Keratinocyte (primary cell): ENCODE results near the gene IGHMBP2. TPM values are rescaled to one million over a fixed set of nuclear protein-coding genes. Genes with fewer than 3 reads are reported as not detected.

Experiments used
- DNase-seq: peaks from one replicate; pipeline ENCODE4 v3.0.0-alpha.2; 2011; ENCODE audit warnings: low read depth, missing footprints, low spot score
- FAIRE-seq: peaks from 2 replicates; lab custom pipeline; 2011; peaks lifted over from hg19 to GRCh38; lab: Jason Lieb, UNC
- H2AFZ ChIP-seq: 2 replicates; pipeline ENCODE4 v1.6.0; 2012; ENCODE audit warnings: low read length, control low read depth, inconsistent platforms; ENCODE audit not compliant: control insufficient read depth
- H3K27ac ChIP-seq: 2 replicates; pipeline ENCODE4 v1.5.1; 2011; ENCODE audit warnings: low read length; ENCODE audit not compliant: control insufficient read depth, insufficient read depth
- H3K27me3 ChIP-seq: 3 replicates; pipeline ENCODE4 v1.6.0; 2011; ENCODE audit warnings: low read length; ENCODE audit not compliant: control insufficient read depth, insufficient read depth; ENCODE audit errors: extremely low read depth
- H3K36me3 ChIP-seq, 2 experiments: 2 replicates in 1 of 2; 3 replicates in 1 of 2; pipeline ENCODE4 v1.5.1; 2011; ENCODE audit warnings: low read length in 2 of 2, mild to moderate bottlenecking in 1 of 2; ENCODE audit not compliant: control insufficient read depth in 2 of 2, insufficient read depth in 2 of 2; ENCODE audit errors: extremely low read depth in 1 of 2
- H3K4me1 ChIP-seq: 3 replicates; pipeline ENCODE4 v1.5.1; 2011; ENCODE audit warnings: low read length; ENCODE audit not compliant: control insufficient read depth, insufficient read depth; ENCODE audit errors: extremely low read depth
- H3K4me2 ChIP-seq: 3 replicates; pipeline ENCODE4 v1.6.0; 2011; ENCODE audit warnings: low read depth, low read length; ENCODE audit not compliant: control insufficient read depth, insufficient read depth; ENCODE audit errors: extremely low read depth
- H3K4me3 ChIP-seq, 3 experiments: fragments of 200-600 bp in 1 of 3; sonication (generic) in 1 of 3; 2 replicates in 2 of 3; 3 replicates in 1 of 3; pipeline ENCODE4 v1.5.1; 2011 to 2016; ENCODE audit warnings: low read length in 3 of 3, mild to moderate bottlenecking in 3 of 3, control low read depth in 2 of 3, inconsistent platforms in 1 of 3, low read depth in 1 of 3, mixed read lengths in 1 of 3, mixed run types in 1 of 3, moderate library complexity in 1 of 3; ENCODE audit not compliant: control insufficient read depth in 2 of 3, insufficient read depth in 2 of 3; ENCODE audit errors: extremely low read depth in 1 of 3
- H3K79me2 ChIP-seq: 2 replicates; pipeline ENCODE4 v1.6.0; 2012; ENCODE audit warnings: low read length; ENCODE audit not compliant: control insufficient read depth, insufficient read depth
- H3K9ac ChIP-seq: 3 replicates; pipeline ENCODE4 v1.6.0; 2011; ENCODE audit warnings: low read length; ENCODE audit not compliant: control insufficient read depth, insufficient read depth; ENCODE audit errors: extremely low read depth
- H3K9me1 ChIP-seq: 3 replicates; pipeline ENCODE4 v1.6.0; 2011; ENCODE audit warnings: low read length; ENCODE audit not compliant: control insufficient read depth, insufficient read depth; ENCODE audit errors: extremely low read depth
- H3K9me3 ChIP-seq: 2 replicates; pipeline ENCODE4 v1.5.1; 2012; ENCODE audit warnings: low read depth, low read length; ENCODE audit not compliant: control insufficient read depth
- H4K20me1 ChIP-seq: 3 replicates; pipeline ENCODE4 v1.6.0; 2011; ENCODE audit warnings: low read length; ENCODE audit not compliant: control insufficient read depth, insufficient read depth; ENCODE audit errors: extremely low read depth
- EZH2 ChIP-seq: IDR thresholded peaks from one replicate; pipeline ENCODE4 v1.6.1; 2012; ENCODE audit warnings: inconsistent platforms, mild to moderate bottlenecking, low read length, moderate library complexity
- dilution Hi-C: fragments of 300-500 bp; cut with MboI; formaldehyde crosslinking; loops from one replicate; pipeline ENCODE4 v1.7.0; 2020; ENCODE audit warnings: low sequenced_read_pairs; ENCODE audit not compliant: extremely low pct_ligation_motif_present
- polyA plus RNA-seq, 5 experiments: library from polyadenylated mRNA; depleted of rRNA in 3 of 5; stranded (reverse) in 3 of 5; stranded (forward) in 1 of 5; unstranded in 1 of 5; fragments of >200 nt; gene quantifications; 1 replicate in 1 of 5; 2 replicates in 3 of 5; 3 replicates in 1 of 5; pipeline versions ENCODE4 v1.2.1 to v1.2.3, GENCODE V29; 2011 to 2012; ENCODE audit warnings: missing spikeins in 2 of 5, low read depth in 1 of 5, low replicate concordance in 1 of 5
- TF ChIP-seq, protein P1 (sequence below), 3 experiments: IDR thresholded peaks in 1 of 3; conservative IDR thresholded peaks in 1 of 3; optimal IDR thresholded peaks in 1 of 3; 2 replicates in 2 of 3; 3 replicates in 1 of 3; pipeline versions ENCODE3 to v1.5.1; 2011; ENCODE audit warnings: low read length in 3 of 3, mild to moderate bottlenecking in 3 of 3, moderate library complexity in 2 of 3, control low read depth in 1 of 3, inconsistent platforms in 1 of 3; ENCODE audit not compliant: insufficient read depth in 2 of 3; ENCODE audit errors: extremely low read depth in 1 of 3

The IGHMBP2 gene
- polyA plus RNA-seq, 1 donor (not counting 4 experiments of a cell fraction or from before 2014, with no cell fraction given) = 10.0 TPM

DNA sequence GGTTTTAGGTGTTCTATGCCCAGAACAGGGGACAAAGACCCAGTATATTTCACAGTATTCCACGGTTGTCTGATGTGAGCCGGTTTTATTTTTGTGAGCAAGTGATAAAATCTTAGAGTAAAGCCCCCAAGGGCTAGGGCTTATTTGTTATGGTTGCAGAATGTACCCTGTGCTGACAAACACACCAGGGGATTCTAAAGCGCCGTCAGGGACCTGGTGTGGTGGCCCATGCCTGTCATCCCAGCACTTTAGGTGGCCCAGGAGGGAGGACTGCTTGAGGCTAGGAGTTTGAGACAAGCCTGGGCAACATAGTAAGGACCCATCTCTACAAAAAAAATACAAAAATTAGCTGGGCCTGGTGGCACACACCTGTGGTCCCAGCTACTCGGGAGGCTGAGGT, 22.8 kb upstream of the IGHMBP2 start:
- H3K9me3 ChIP-seq = no peaks in the 10 kb centered on the region
- no peak for FAIRE-seq
- H3K9ac ChIP-seq = no peak overlapping the region
- dilution Hi-C loops = no loop called here
- no peaks in the 10 kb centered on the region for H3K4me1 ChIP-seq
- peaks cover 0 to 5% of the 10 kb centered on the region in 2 experiments for H3K36me3 ChIP-seq
- DNase-seq = no peak
- no peak overlapping the region for H2AFZ ChIP-seq
- no peak overlapping the region for H3K27ac ChIP-seq
- no peak overlapping the region for H3K4me2 ChIP-seq
- no peaks in the 10 kb centered on the region for H3K79me2 ChIP-seq
- H3K27me3 ChIP-seq = no peaks in the 10 kb centered on the region
- no peaks in the 10 kb centered on the region for H4K20me1 ChIP-seq
- H3K9me1 ChIP-seq = no peaks in the 10 kb centered on the region
- TF ChIP-seq, protein P1, sequence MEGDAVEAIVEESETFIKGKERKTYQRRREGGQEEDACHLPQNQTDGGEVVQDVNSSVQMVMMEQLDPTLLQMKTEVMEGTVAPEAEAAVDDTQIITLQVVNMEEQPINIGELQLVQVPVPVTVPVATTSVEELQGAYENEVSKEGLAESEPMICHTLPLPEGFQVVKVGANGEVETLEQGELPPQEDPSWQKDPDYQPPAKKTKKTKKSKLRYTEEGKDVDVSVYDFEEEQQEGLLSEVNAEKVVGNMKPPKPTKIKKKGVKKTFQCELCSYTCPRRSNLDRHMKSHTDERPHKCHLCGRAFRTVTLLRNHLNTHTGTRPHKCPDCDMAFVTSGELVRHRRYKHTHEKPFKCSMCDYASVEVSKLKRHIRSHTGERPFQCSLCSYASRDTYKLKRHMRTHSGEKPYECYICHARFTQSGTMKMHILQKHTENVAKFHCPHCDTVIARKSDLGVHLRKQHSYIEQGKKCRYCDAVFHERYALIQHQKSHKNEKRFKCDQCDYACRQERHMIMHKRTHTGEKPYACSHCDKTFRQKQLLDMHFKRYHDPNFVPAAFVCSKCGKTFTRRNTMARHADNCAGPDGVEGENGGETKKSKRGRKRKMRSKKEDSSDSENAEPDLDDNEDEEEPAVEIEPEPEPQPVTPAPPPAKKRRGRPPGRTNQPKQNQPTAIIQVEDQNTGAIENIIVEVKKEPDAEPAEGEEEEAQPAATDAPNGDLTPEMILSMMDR (optimal IDR thresholded peaks at IDR 0.05 in 1 of 3, IDR thresholded peaks at IDR 0.05 in 1 of 3, conservative IDR thresholded peaks at IDR 0.05 in 1 of 3; ENCODE audit: extremely low read depth in 1 of 3, insufficient read depth in 2 of 3, low read length in 3 of 3) = no peak
- TF ChIP-seq EZH2 = no peak
- H3K4me3 ChIP-seq = no peak overlapping the region

DNA sequence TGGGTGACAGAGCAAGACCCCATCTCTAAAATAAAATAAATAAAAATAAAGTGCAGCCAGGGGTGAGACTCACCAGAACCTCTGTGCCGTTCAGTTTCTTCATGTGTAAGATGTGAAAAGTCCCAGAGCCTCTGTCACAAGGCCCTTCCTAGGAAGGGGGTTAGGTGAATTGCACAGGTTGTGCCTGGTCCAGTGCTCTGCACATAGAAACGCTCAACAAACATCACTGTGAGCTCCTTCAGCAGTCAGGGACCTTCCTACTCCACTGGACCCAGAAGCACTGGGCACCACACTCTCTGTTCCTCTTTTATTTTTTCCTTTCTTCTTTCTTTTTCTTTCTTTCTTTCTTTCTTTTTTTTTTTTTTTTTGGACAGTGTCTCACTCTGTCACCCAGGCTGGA, 22.4 kb upstream of the IGHMBP2 start:
- no peaks in the 10 kb centered on the region for H3K79me2 ChIP-seq

More for the DNA sequence above, 22.4 kb upstream of the IGHMBP2 start:
- no peak overlapping the region for H3K4me3 ChIP-seq
- H3K4me1 ChIP-seq = no peaks in the 10 kb centered on the region
- peaks cover 0 to 5% of the 10 kb centered on the region in 2 experiments for H3K36me3 ChIP-seq
- no peaks in the 10 kb centered on the region for H3K9me1 ChIP-seq
- H4K20me1 ChIP-seq = no peaks in the 10 kb centered on the region
- no peaks in the 10 kb centered on the region for H3K9me3 ChIP-seq
- H3K4me2 ChIP-seq = no peak overlapping the region
- H2AFZ ChIP-seq = no peak overlapping the region
- no peak for FAIRE-seq
- no peak for DNase-seq
- dilution Hi-C loops = no loop called here
- H3K27ac ChIP-seq = no peak overlapping the region
- H3K9ac ChIP-seq = no peak overlapping the region
- no peaks in the 10 kb centered on the region for H3K27me3 ChIP-seq
- no peak for TF ChIP-seq EZH2
- TF ChIP-seq, protein P1 (optimal IDR thresholded peaks at IDR 0.05 in 1 of 3, IDR thresholded peaks at IDR 0.05 in 1 of 3, conservative IDR thresholded peaks at IDR 0.05 in 1 of 3; ENCODE audit: extremely low read depth in 1 of 3, insufficient read depth in 2 of 3, low read length in 3 of 3) = no peak
